Colon (tissue), 2 donors: ENCODE data around the gene ABCD3.
"Not testable (repeated sequence)": the region's sequence is repeated elsewhere in the genome, so short reads cannot be mapped to it uniquely, and the experiment has no call there.

Experiments used
- FAIRE-seq: peaks from 2 replicates; lab custom pipeline; 2012; peaks lifted over from hg19 to GRCh38; lab: Jason Lieb, UNC
- donor health status: control.
- donor health status: control.

Gene ABCD3

GRCh38 chr1:94550800-94551241, 132.6 kb downstream of the ABCD3 start:
- no peak for FAIRE-seq

GRCh38 chr1:94551449-94551848, 133.3 kb downstream of the ABCD3 start:
- FAIRE-seq = no peak

GRCh38 chr1:94552071-94552586, 133.9 kb downstream of the ABCD3 start:
- no peak for FAIRE-seq

GRCh38 chr1:94553323-94553730, 135.1 kb downstream of the ABCD3 start:
- no peak for FAIRE-seq

GRCh38 chr1:94553931-94554330, 135.7 kb downstream of the ABCD3 start:
- no peak for FAIRE-seq

- no peak for FAIRE-seq
These were observed 136.4 kb downstream of the ABCD3 start for GRCh38 chr1:94554580-94554979.

GRCh38 chr1:94555091-94555490, 136.9 kb downstream of the ABCD3 start:
- no peak for FAIRE-seq

- FAIRE-seq = no peak
These were observed 141.7 kb downstream of the ABCD3 start for GRCh38 chr1:94559921-94560320.

GRCh38 chr1:94560333-94560732, 142.1 kb downstream of the ABCD3 start:
- no peak for FAIRE-seq

- no peak for FAIRE-seq
These were observed 144.5 kb downstream of the ABCD3 start for GRCh38 chr1:94562519-94563260.

GRCh38 chr1:94565901-94566300, 147.7 kb downstream of the ABCD3 start:
- no peak for FAIRE-seq

- FAIRE-seq = not testable (repeated sequence)
These were observed 148.2 kb downstream of the ABCD3 start for GRCh38 chr1:94566436-94566835.

GRCh38 chr1:94567975-94568607, 149.9 kb downstream of the ABCD3 start:
- not testable (repeated sequence) for FAIRE-seq
